Activated CD4-positive, CD25-positive, alpha-beta regulatory T cell treated with anti-CD3 and anti-CD28 coated beads, Interleukin-2, amount 50 U/mL, for 16 hours (primary cell): Measurements from ENCODE around the gene KIAA1958.

Experiments used
- DNase-seq: peaks from one replicate; pipeline ENCODE4 v3.0.0-alpha.2; 2020; ENCODE audit warnings: low read depth, low spot score

The KIAA1958 gene

GRCh38 chr9:112604790-112605189 lies 118.2 kb downstream of the KIAA1958 start:
- no peak for DNase-seq

GRCh38 chr9:112605518-112605917 lies 118.9 kb downstream of the KIAA1958 start:
- no peak for DNase-seq

GRCh38 chr9:112605963-112606699 lies 119.5 kb downstream of the KIAA1958 start:
- DNase-seq: no peak

- no peak for DNase-seq
Measured at GRCh38 chr9:112608851-112609250, 122.2 kb downstream of the KIAA1958 start.

GRCh38 chr9:112615584-112616266 lies 129.1 kb downstream of the KIAA1958 start:
- no peak for DNase-seq

- no peak for DNase-seq
Measured at GRCh38 chr9:112617371-112617770, 130.7 kb downstream of the KIAA1958 start.

GRCh38 chr9:112618385-112619009 lies 131.9 kb downstream of the KIAA1958 start:
- DNase-seq: no peak

GRCh38 chr9:112620388-112620787 lies 133.8 kb downstream of the KIAA1958 start:
- DNase-seq: no peak

GRCh38 chr9:112621018-112621655 lies 134.5 kb downstream of the KIAA1958 start:
- DNase-seq: no peak

- no peak for DNase-seq
Measured at GRCh38 chr9:112623198-112623597, 136.6 kb downstream of the KIAA1958 start.

GRCh38 chr9:112624711-112625707 lies 138.4 kb downstream of the KIAA1958 start:
- DNase-seq: no peak

- no peak for DNase-seq
Measured at GRCh38 chr9:112629671-112630485, 143.3 kb downstream of the KIAA1958 start.

- no peak for DNase-seq
Measured at GRCh38 chr9:112631313-112632070, 144.9 kb downstream of the KIAA1958 start.

- DNase-seq: no peak
Measured at GRCh38 chr9:112640311-112640710, 153.7 kb downstream of the KIAA1958 start.

GRCh38 chr9:112642126-112642525 lies 155.5 kb downstream of the KIAA1958 start:
- no peak for DNase-seq

- no peak for DNase-seq
Measured at GRCh38 chr9:112647596-112647995, 161.0 kb downstream of the KIAA1958 start.

- DNase-seq: no peak
Measured at GRCh38 chr9:112648624-112649023, 162.0 kb downstream of the KIAA1958 start.

- DNase-seq: no peak
Measured at GRCh38 chr9:112654282-112654681, 167.7 kb downstream of the KIAA1958 start.

GRCh38 chr9:112655668-112656067 lies 169.0 kb downstream of the KIAA1958 start:
- no peak for DNase-seq
